HuH-7 (cell line): ENCODE results near the gene CHP1.
A peak's percentile ranks its signal among the peaks of the same experiment; 100 is the strongest.
"Not testable (repeated sequence)": the region's sequence is repeated elsewhere in the genome, so short reads cannot be mapped to it uniquely, and the experiment has no call there.

ENCODE experiments used
- DNase-seq: peaks from one replicate; pipeline ENCODE4 v3.0.0; 2011; ENCODE audit warnings: low spot score

Gene CHP1

DNA sequence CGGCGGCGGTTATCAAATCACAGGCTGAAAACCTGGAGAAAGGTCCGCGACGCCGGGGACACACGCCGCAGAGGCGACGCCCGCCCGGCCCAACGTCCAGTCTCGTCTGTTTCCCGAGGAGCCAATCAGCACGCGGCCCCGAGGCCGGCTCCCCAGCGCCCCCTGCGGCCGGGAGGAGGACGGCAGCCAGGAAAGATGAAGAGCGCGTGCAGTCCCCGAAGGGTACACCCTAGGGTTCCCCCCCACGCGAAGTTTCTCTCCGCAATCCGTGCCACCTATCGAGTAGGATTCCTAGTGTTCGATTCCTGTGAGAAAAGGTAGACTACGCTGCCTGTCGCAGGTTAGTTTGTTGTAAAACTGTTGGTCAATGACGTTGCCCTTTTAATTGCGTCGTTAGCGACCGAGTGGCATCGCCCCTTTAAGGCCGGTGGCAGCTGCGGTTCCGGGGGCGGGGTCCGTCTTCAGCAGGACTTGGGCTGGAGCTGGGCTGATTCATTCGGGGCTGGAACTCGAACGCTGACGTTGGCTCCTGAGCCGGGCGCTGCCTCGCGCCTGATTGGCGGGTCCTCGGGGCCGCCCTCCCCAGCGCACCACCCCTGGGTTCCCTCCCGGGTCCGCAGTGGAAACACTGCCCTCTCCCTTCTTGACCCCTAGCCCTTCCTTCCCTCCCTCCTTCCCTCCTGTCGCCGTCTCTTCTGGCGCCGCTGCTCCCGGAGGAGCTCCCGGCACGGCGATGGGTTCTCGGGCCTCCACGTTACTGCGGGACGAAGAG lies at the start of gene CHP1, which contains the start of gene EXD1:
Gene CHP1, plus strand, starts transcription at position 619 of the 772 bp plus-strand sequence. Its CDS starts 115 bp downstream, at position 734.
Gene EXD1, minus strand, starts transcription at position 108 of the 772 bp plus-strand sequence. CDS start 4,182 bp downstream, outside the sequence.
- peak; percentile 87 for DNase-seq

GRCh38 chr15:41182266-41182665 lies 48.8 kb upstream of the CHP1 start:
- no peak for DNase-seq

- no peak for DNase-seq
These were observed 47.5 kb upstream of the CHP1 start for GRCh38 chr15:41183581-41183980.

DNA sequence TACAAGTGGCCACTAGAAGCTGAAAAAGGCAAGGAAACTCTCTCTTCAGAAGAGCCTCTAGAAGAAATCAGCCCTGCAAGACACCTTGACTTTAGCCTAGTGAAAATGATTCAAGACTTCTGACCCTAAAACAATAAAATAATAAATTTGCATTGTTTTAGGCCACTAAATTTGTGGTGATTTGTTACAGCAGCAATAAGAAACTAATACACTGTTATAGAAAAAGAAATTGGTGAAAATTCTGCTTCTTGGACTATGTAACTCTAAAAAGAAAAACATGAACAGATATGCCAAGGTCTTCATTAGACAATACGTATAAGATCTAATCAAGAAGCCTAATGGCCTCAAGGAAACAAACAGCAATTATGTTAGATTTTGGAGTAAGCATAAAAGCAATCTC lies 36.6 kb upstream of the CHP1 start:
- no peak for DNase-seq

- DNase-seq = no peak
These were observed 31.6 kb upstream of the CHP1 start for GRCh38 chr15:41199470-41199869.

GRCh38 chr15:41203395-41203794 lies 27.7 kb upstream of the CHP1 start:
- no peak for DNase-seq

- no peak for DNase-seq
These were observed 25.8 kb upstream of the CHP1 start for GRCh38 chr15:41205315-41205714.

DNA sequence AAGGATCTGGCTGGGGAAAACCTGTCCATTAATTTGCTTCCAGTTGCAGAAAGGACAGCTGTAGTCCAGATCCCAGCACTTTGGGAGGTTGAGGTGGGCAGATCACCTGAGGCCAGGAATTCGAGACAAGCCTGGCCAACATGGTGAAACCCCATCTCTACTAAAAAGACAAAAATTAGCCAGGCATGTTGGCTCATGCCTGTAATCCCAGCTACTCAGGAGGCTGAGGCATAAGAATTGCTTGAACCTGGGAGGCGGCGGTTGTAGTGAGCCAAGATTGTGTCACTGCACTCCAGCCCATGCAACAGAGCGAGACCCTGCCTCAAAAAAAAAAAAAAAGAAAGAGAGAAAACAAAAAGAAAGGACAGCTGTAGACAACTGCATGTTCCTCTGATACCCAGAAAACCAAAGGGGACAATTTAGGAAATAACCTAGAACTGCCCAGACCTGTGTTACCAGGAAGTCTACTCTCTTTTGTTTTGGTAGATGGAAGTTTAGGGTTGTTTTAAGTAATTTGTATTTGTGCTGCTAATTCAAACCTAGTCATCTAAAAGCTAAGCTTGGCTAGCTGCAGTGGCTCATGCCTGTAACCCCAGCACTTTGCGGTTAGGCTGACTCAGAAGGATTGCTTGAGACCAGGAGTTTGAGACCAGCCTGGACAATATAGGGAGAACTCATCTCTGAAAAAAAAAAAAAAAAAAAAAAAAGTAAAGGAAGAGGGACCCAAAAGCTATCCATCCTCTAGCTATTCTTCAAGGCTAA lies 23.2 kb upstream of the CHP1 start:
- no peak for DNase-seq

GRCh38 chr15:41215708-41216107 lies 15.4 kb upstream of the CHP1 start:
- DNase-seq = no peak

GRCh38 chr15:41218851-41219250 lies 12.2 kb upstream of the CHP1 start:
- DNase-seq = no peak

DNA sequence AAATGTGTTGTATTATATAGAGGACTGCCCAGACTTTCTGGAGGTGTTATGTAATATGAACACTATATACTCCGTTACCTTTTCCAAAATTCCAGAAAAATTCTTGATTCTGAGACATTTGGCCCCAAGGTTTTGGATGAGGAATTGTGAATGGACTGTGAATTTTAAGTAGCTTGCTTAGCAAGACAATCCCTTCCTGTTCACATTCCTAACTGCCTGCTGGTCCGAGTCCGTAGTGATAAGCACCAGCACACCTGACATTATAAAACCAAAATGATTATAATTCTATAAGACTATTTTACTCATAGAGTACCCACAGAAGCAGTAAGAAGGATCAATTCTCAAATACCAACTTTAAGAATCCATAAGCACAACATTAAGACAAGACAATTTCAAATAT lies 11.7 kb upstream of the CHP1 start:
- no peak for DNase-seq

GRCh38 chr15:41230345-41230649 lies 771 bp upstream of the CHP1 start:
- no peak for DNase-seq

GRCh38 chr15:41231422-41232226 lies 556 bp downstream of the CHP1 start:
- no peak for DNase-seq

DNA sequence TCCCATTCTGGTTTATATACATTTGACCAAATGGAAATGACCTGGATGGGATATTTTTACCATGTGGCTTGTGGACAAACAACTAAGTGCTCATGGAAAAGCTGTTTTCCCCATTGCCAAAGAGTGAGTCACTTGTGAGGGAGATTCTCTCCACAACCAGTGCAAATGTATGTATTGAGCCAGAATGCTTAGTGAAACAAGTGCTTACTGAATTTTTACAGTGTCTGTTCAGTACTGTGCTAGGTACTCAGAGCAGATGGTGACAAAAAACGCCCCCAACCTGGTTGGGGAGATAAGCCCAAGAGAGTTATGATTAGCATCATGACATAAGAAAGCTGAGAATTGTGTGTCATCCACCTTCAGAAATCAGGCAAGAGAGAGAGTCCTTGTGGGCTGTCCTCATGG lies 2.3 kb downstream of the CHP1 start:
- DNase-seq = no peak

- DNase-seq = not testable (repeated sequence)
These were observed 4.2 kb downstream of the CHP1 start for GRCh38 chr15:41235228-41235627.

DNA sequence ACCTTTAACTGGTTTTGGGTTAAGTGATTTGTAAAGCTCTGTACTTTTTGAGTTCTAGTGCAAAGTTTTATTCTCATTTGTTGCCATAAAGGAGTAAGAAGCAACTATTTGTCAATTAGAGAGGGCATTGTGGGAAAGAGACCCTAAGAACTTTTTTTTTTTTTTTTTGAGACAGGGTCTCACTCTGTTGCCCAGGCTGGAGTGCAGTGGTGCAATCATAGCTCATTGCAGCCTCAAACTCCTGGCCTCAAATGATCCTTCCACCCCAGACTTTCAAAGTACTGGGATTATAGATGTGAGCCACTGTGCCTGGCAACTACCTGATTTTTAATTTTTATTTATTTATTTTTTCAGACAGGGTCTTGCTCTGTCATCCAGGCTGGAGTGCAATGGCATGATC lies 4.9 kb downstream of the CHP1 start:
- no peak for DNase-seq

- DNase-seq = no peak
These were observed 7.0 kb downstream of the CHP1 start for GRCh38 chr15:41238100-41238499.

GRCh38 chr15:41241221-41241964 lies 10.3 kb downstream of the CHP1 start:
- peak; percentile 29 for DNase-seq

DNA sequence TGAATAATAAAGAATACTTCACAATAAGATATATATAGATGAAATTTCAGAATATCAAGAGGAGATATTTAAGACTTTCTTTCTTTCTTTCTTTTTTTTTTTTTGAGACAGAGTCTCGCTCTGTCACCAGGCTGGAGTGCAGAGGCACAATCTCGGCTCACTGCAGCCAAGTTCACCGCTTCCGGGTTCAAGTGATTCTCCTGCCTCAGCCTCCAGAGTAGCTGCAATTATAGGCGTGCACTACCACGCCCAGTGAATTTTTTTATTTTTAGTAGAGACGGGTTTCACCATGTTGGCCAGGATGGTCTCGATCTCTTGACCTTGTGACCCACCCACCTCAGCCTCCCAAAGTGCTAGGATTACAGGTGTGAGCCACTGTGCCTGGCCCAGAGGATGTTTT lies 19.7 kb downstream of the CHP1 start:
- not testable (repeated sequence) for DNase-seq

DNA sequence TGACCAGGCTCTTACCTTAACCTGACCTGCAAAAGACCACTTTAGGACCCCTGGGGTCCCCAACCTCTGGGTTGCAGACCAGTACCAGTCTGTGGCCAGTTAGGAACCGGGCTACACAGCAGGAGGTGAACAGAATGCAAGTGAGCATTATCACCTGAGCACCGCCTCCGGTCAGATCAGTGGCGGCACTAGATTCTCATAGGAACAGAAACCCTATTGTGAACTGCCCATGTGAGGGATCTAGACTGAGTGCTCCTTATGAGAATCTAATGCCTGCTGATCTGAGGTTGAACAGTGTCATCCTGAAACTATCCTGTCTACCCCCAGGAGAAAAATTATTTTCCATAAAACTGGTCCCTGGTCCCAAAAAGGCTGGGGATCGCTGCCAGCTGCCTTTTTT lies 20.3 kb downstream of the CHP1 start:
- no peak for DNase-seq

DNA sequence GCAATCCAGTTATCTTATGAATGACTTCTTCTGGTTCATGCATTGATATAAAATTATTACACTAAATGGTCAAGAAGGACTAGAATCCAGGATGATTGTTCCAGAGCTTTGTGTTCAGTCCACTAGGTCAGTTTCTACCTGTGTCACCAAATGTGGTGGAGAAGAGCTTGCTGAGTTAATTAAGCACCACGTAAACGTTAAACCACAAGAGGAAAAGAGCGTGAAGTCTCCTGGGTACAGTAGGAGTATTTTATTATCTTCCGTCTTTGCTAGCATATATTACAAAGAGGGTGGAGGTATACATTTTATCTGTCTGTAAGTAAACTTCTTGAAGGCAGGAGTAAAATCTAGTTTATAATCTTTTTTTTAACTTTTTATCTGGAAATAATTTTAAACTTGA lies 23.5 kb downstream of the CHP1 start:
- DNase-seq = no peak

DNA sequence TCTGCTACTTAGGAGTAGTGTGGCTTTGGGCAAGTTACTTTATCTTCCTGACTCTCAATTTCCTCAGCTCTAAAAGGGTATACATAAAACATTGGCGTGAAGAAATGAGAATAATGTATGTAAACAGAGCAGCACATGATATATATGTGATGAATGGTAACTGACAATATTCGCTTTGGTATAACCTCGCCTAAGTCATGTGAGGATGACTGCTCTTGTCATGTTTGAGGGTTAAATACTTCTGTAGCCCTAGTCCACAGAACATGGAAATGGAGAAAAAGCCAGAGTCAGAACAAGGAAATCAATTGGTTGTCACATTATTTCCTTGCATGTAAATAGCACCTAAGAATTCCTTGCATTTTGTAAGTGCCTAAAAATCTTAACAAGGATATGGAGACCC lies 25.0 kb downstream of the CHP1 start:
- no peak for DNase-seq
